HG02870 (cell line): ENCODE measurements around the gene CDHR5.

Source experiments
- ATAC-seq: cut with Tn5 transposase; IDR thresholded peaks from one replicate; pipeline ENCODE4 v1.9.1; 2021; ENCODE audit warnings: mild to moderate bottlenecking, moderate library complexity; ENCODE audit not compliant: unreplicated experiment

The CDHR5 gene

DNA sequence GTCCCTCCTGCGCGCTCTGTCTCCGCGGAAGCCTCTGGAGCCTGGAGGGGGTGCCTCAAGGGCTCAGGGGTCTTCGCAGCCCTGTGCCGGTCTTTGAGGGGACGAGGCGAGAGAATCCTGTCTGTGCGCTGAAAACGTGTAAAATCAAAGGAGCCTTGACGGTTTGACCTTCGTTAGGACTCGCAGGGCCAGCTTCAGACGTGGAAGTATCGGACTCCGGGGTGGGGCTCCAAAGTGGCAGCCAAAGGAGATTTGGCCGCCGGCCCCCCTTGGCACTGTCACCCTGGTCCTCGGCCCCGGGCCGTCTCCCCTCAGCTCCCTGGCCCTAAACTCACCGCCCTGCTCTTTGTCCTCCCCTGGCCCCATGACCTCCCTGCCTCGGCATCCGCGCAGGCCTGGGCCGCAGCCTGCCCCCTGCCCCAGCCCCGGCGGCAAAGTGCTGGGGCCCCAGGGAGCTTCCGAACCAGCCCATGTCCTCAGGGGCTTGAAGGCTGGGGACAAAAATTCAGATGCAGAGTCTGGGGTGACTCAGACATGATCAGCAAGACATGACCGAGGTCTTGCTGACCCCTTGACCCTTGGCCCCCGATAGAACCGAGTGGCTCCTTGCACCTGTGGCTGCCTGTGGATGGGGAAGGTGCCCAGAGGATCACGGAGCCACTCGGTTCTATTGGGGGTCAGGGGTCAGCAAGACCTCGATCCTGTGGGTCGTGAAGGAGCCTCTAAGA lies 55.4 kb downstream of the CDHR5 start:
- ATAC-seq = no peak

DNA sequence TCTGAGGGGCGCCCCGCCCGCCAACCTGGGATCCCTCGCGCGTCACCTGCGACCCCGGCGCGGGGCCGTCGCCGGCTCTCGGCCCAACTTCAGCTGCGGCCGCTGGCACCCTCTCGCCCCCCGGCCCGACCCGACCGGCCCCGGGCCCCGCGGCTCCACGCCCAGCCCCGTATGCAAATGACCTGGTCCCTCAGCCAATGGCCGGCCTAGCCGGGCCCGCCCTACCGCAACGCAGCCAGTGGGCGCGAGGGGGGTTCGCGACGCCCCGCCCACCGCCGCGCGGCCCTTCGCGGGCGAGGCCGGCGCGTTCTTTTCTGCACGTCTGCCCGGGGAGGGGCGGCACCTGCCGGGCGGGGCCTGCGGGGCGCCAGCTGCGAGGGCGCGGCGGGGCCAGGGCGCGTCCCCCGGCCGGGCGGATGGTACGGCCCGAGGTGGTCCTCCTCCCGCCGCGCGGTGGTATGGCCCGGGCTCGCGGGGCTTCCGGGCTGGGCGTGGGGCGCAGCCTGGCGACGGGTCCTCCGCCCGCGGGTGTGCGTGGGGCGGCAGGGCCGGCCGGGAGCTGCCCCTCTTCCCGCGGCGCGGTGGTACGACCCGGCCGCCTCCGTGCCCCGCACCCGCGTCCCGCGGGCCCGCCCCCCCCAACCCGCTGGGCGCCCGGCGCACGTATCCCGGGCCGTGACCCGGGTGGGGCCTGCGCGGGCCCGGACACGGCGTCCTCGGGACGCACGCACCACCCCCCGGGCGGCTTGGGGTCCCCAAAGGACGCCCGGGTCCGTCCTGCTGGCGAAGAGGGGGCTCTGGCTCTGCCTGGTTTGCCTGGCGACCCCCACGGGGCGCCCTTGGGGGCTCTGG lies 56.2 kb downstream of the CDHR5 start:
- peak; percentile 83 for ATAC-seq

DNA sequence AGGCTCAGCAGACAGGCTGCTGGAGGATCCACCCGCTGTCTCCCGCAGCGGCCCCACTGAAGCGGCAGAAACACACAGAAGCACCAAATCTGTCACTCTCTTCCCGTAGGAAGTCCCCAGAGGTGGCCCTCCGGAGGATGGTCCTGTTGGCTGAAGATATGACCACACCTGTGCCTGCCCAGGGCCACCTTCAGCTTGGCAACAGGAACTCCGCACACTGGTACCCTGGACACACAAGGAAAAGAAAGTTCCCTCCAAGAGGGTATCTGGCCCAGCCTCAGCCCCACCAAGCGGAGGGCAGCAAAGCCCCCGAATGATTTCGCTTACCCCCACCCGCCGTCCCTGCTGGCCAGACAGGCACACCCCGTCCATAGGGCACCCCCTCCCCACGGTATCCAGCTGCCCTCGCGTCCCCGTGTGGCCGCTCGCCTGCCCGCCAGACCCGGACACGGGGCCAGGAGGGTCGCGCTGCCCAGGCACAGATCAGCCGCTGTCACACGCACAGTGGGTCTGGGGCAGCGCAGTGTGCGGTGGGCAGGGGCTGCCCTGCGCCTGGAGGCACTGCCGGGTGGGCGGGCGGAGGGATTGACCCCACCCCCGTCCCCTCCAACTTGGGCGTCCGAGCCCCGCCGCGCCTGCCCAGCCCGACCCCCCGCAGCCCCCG lies 57.0 kb downstream of the CDHR5 start:
- no peak for ATAC-seq

DNA sequence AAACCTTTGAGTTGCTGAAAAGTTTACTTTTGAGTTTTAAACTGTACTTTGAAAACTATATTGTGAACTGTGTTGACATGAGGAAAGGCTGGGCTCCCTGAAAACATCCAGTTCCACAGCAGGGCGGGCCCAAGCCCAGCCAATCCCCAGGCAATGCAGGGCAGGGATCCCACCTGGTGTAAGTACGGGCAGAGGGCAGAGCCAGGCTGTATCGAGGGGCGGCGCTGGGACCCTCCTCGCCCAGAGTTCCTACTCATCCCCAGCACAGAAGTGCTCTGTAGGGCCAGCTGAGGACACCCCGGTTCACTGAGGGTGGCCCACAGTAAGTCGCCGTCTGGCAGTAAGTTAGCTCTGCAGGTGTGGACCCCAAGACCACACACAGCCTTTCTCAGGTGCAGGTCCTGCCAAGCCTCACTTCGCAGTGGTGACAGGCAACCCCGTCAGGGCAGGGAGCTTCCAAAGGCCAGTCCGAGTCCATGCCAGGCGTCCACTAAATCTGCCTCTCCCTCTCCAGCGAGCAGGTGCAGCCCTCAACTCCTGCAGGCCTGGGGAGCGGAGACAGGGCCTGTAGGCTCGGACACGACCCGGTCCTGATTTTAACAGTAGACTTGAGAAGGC lies 57.6 kb downstream of the CDHR5 start:
- no peak for ATAC-seq
